Lung (tissue), 12 donors: ENCODE results near the gene CDH6. TPM values are rescaled to one million over a fixed set of nuclear protein-coding genes. Genes with fewer than 3 reads are reported as not detected.

Experiments
- ATAC-seq: fragments of 200-7000 bp; cut with Tn5 transposase; one replicate; pipeline ENCODE4 v1.9.1; 2020; ENCODE audit warnings: moderate number of reproducible peaks; ENCODE audit not compliant: insufficient read depth, low FRiP score
- DNase-seq, 3 donors: peaks; one replicate each; pipeline ENCODE4 v3.0.0-alpha.2; 2013 to 2017
- H3K27ac ChIP-seq, 2 donors: one replicate each; pipeline ENCODE4 v1.5.1; 2013; ENCODE audit warnings: mild to moderate bottlenecking in 2 of 2, moderate library complexity in 2 of 2, control low read depth in 1 of 2, inconsistent platforms in 1 of 2, low read depth in 1 of 2, low read length in 1 of 2
- H3K27me3 ChIP-seq, 3 donors: one replicate each; pipeline ENCODE4 v1.5.1; 2013; ENCODE audit warnings: low read length in 2 of 3; ENCODE audit not compliant: control insufficient read depth in 3 of 3, insufficient read depth in 3 of 3
- H3K36me3 ChIP-seq, 4 donors: one replicate each; pipeline ENCODE4 v1.5.1; 2013; ENCODE audit warnings: low read length in 4 of 4, mild to moderate bottlenecking in 1 of 4, moderate library complexity in 1 of 4; ENCODE audit not compliant: control insufficient read depth in 4 of 4, insufficient read depth in 4 of 4
- H3K4me1 ChIP-seq, 5 donors: one replicate each; pipeline ENCODE4 v1.5.1; 2013; ENCODE audit warnings: low read length in 5 of 5, mild to moderate bottlenecking in 2 of 5, moderate library complexity in 1 of 5; ENCODE audit not compliant: control insufficient read depth in 5 of 5, insufficient read depth in 5 of 5
- H3K4me3 ChIP-seq: one replicate; pipeline ENCODE4 v1.5.1; 2013; ENCODE audit warnings: mild to moderate bottlenecking, control low read depth, moderate library complexity
- H3K9ac ChIP-seq, 2 donors: one replicate each; pipeline ENCODE4 v1.5.1; 2013; ENCODE audit warnings: low read length in 2 of 2, control low read depth in 1 of 2; ENCODE audit not compliant: insufficient read depth in 1 of 2
- H3K9me3 ChIP-seq, 4 donors: one replicate each; pipeline ENCODE4 v1.5.1; 2013; ENCODE audit warnings: low read length in 3 of 4, mild to moderate bottlenecking in 1 of 4, moderate library complexity in 1 of 4; ENCODE audit not compliant: control insufficient read depth in 4 of 4, insufficient read depth in 3 of 4
- WGBS, 2 donors: extraction: QIAGEN DNeasy Blood & Tissue Kit; methylation state at CpG; one replicate each; pipeline ENCODE4 v1.1.7; 2013; 5-methylcytosine and 5-hydroxymethylcytosine counted together
- polyA plus RNA-seq, 2 donors: library from polyadenylated mRNA; stranded (reverse); fragments of 200-250 nt; gene quantifications; one replicate each; pipeline ENCODE4 v1.2.1, GENCODE V29; 2013
- total RNA-seq, 2 donors: library from RNA; depleted of rRNA in 1 of 2; stranded (reverse); fragments of >200 nt in 1 of 2; gene quantifications; one replicate each; pipeline ENCODE4 v1.2.1, GENCODE V29; 2014 to 2021
- TF ChIP-seq, protein P1 (sequence below): IDR thresholded peaks from 2 replicates; pipeline ENCODE4 v1.5.1; 2012; ENCODE audit warnings: mild to moderate bottlenecking; ENCODE audit errors: control extremely low read depth, extremely low read depth
- donor health status: control.
- donor health status: control.
- donor health status: Bipolar disorder and iron deficiency.
- donor health status: healthy.
- donor health status: DM: yes; HTN: yes; CAD: no.

CDH6 gene
- total and polyA plus RNA-seq, 4 donors, result 2.0 to 20.8 (median 2.6) TPM

DNA sequence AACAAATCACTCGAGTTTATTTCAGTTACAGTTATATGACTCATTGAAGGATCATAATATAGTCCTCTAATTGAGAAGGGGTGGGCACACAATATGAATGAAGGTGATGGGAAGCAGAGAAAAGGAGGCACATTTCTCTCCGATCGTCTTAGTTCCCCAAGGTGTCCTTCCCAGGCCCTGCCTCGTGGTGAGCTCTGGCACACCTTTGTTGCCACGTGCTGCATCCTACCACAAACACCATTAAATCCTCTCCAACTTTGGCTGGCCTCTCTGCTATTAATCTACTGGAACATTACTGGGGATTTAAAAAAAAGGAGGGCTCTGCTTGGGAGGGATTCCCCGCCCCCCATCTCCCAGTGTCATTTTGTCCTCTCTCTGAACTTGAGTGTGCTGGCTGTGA, 42.9 kb downstream of the CDH6 start:
- Histone ChIP-seq H3K9me3 (peaks cover 0 to 2% (median 0%) of the 10 kb centered on the region in 4 donors), H3K9ac (no peak overlapping the region), H3K4me3 (no peak overlapping the region), H3K36me3 (no peaks in the 10 kb centered on the region), H3K4me1 (no peaks in the 10 kb centered on the region), H3K27ac (no peak overlapping the region), H3K27me3 (no peaks in the 10 kb centered on the region)
- ATAC-seq (no peak), DNase-seq (no peak)
- TF ChIP-seq, protein P1, sequence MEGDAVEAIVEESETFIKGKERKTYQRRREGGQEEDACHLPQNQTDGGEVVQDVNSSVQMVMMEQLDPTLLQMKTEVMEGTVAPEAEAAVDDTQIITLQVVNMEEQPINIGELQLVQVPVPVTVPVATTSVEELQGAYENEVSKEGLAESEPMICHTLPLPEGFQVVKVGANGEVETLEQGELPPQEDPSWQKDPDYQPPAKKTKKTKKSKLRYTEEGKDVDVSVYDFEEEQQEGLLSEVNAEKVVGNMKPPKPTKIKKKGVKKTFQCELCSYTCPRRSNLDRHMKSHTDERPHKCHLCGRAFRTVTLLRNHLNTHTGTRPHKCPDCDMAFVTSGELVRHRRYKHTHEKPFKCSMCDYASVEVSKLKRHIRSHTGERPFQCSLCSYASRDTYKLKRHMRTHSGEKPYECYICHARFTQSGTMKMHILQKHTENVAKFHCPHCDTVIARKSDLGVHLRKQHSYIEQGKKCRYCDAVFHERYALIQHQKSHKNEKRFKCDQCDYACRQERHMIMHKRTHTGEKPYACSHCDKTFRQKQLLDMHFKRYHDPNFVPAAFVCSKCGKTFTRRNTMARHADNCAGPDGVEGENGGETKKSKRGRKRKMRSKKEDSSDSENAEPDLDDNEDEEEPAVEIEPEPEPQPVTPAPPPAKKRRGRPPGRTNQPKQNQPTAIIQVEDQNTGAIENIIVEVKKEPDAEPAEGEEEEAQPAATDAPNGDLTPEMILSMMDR, result no peak
- WGBS, 2 donors, result 83 to 87% methylated on average over 6 of the region's 6 CpGs

DNA sequence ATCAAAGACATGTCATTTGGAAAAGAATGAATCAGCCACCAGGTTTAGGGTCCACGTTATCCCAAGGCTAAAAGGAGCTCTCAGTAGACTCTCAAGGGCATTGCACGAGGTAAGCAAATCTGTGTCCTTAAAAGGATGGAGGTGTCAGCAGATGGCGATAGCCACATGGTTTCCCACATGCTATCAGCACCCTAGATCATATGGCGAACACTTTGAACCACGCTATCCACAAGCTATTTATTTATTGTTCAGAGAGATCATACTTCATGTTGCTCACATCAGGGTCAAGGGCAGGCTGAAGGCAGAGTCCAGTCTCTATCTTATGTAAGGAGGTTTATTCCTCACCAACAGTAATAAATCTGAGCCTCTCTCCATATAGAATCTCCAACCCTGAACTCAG, 43.7 kb downstream of the CDH6 start:
- TF ChIP-seq, protein P1, result no peak
- 48 to 63% methylated on average over 5 of the region's 5 CpGs for WGBS, 2 donors
- Histone ChIP-seq H3K36me3 (no peaks in the 10 kb centered on the region), H3K27ac (no peak overlapping the region), H3K4me3 (no peak overlapping the region), H3K9ac (no peak overlapping the region), H3K4me1 (no peaks in the 10 kb centered on the region), H3K27me3 (no peaks in the 10 kb centered on the region), H3K9me3 (peaks cover 0 to 2% (median 0%) of the 10 kb centered on the region in 4 donors)
- DNase-seq (peak in 1 of 3 donors; percentile 22), ATAC-seq (no peak)

DNA sequence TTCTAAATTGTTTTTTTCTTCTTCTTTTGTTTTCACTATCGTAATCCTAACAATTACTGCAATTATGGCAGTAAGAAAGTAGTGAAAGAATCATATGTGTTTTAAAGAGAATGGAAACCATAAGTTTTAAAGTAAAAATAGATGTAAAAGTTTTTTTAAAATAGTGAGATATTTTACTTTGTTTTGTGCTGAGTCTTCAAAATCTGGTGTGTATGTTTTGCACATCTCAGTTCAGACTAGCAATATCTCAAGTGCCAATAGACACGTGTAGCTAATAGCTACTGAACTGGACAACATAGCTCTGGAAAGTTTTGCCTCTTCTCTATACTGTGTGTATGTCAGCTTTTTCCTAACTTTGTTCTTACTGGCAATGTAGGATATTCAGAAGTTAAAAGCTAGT, 45.0 kb downstream of the CDH6 start:
- ATAC-seq (no peak), DNase-seq (no peak)
- H3K27ac ChIP-seq, result no peak overlapping the region
- no peak overlapping the region for H3K9ac ChIP-seq
- no peak overlapping the region for H3K4me3 ChIP-seq
- no peaks in the 10 kb centered on the region for H3K36me3 ChIP-seq
- WGBS, 2 donors, result 68 to 75% methylated on average over 2 of the region's 2 CpGs
- no peaks in the 10 kb centered on the region for H3K27me3 ChIP-seq
- peaks cover 0 to 2% (median 0%) of the 10 kb centered on the region in 5 donors for H3K4me1 ChIP-seq
- TF ChIP-seq, protein P1, result no peak
- peaks cover 0 to 2% (median 0%) of the 10 kb centered on the region in 4 donors for H3K9me3 ChIP-seq

DNA sequence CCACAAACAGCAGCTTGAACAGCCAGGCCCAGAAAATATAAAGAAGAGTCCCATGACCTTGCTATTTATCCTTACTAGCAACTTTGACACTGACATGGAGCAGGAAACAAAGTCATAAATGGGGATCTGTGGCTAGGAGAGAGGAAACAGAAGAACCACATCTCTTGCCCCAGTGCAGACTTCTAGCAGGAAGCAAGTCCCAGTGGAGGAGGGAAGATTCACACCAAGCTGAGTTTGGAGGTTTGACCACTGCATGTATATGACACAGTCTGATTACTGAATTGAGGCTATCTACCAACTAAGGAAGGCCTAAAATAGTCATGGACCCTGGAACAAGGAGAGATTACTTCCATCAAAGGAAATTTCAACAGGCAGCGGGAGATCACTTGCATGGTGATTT, 51.4 kb downstream of the CDH6 start:
- Histone ChIP-seq H3K27ac (no peak overlapping the region), H3K36me3 (no peaks in the 10 kb centered on the region)

More for the DNA sequence above, 51.4 kb downstream of the CDH6 start:
- TF ChIP-seq, protein P1, result no peak
- Histone ChIP-seq H3K27me3 (no peaks in the 10 kb centered on the region), H3K4me1 (peaks cover 0 to 2% (median 0%) of the 10 kb centered on the region in 5 donors), H3K4me3 (no peak overlapping the region), H3K9me3 (no peaks in the 10 kb centered on the region), H3K9ac (no peak overlapping the region)
- ATAC-seq, result no peak
- DNase-seq, result no peak
- 85 to 89% methylated on average over 1 of the region's 1 CpG for WGBS, 2 donors
